Transverse colon (tissue), 3 donors: ENCODE data around the gene FAU.

Experiments
- CTCF ChIP-seq, 5 experiments: fragments of 200-600 bp in 3 of 5; fragments of 450-650 bp in 2 of 5; sonication (generic) in 3 of 5; IDR thresholded peaks; 1 replicate in 2 of 5; 2 replicates in 3 of 5; pipeline ENCODE4 v1.5.1; 2016 to 2017; ENCODE audit warnings: antibody characterized with exemption in 5 of 5, inconsistent platforms in 3 of 5, mild to moderate bottlenecking in 2 of 5, moderate library complexity in 1 of 5
- POLR2A ChIP-seq: fragments of 450-650 bp; IDR thresholded peaks from one replicate; pipeline ENCODE4 v1.6.1; 2016; ENCODE audit warnings: antibody characterized with exemption, mild to moderate bottlenecking, moderate library complexity

- TF ChIP-seq CTCF (IDR thresholded peaks at IDR 0.05) (no peak), POLR2A (no peak)
These were observed 8.9 kb upstream of the FAU start for GRCh38 chr11:65130631-65131416.
